Measurements from ENCODE around the gene PCDHGB2.
"Not testable (repeated sequence)": the region's sequence is repeated elsewhere in the genome, so short reads cannot be mapped to it uniquely, and the experiment has no call there.

Gene PCDHGB2

GRCh38 chr5:141362719-141363118 lies 2.9 kb downstream of the PCDHGB2 start:
- Mint-ChIP-seq H3K27ac (no peak overlapping the region), H3K4me3 (no peak overlapping the region), H3K9me3 (peaks cover 38% of the 10 kb centered on the region), H3K27me3 (peaks cover 63% of the 10 kb centered on the region), H3K4me1 (no peaks in the 10 kb centered on the region), H3K36me3 (peaks cover 12% of the 10 kb centered on the region)
- CTCF ChIA-PET = interaction anchor here (1.5 kb wide), 1 partner anchor 44 kb away, joined by 4 read pairs; no protein-coding TSS in a partner anchor
- no peak for DNase-seq

DNA sequence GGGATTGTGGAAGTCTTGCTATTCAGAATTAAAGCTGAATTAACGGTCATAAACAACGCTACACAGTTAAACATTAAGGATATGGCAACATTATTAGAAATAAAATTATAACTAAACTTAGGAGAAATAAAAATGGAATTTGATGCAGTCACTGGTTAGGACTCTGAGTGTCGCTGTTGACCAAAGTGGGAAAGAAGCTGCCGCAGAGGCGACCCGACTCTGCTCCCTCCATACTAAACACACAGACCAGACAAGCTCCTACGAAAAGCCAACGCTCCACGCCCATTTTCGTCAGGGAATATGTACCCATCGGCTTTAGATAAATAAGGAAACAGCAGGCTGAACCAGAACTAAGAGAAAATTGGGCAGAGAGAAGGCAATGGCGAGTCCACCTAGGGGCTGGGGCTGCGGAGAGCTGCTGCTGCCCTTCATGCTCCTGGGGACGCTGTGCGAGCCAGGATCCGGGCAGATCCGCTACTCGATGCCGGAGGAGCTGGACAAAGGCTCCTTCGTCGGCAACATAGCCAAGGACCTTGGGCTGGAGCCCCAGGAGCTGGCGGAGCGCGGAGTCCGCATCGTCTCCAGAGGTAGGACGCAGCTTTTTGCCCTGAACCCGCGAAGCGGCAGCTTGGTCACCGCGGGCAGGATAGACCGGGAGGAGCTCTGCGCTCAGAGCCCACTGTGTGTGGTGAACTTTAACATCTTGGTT lies 4.3 kb downstream of the PCDHGB2 start, which contains the start of gene PCDHGA5:
TSS of gene PCDHGA5 (plus strand) at position 211 of the 709 bp plus-strand sequence. CDS start at position 380, 169 bp downstream.
- DNase-seq = no peak
- Mint-ChIP-seq H3K4me1 (no peaks in the 10 kb centered on the region), H3K9me3 (peaks cover 38% of the 10 kb centered on the region), H3K27me3 (peaks cover 67% of the 10 kb centered on the region), H3K4me3 (no peak within 1 kb of the TSS), H3K36me3 (peaks cover 12% of the 10 kb centered on the region), H3K27ac (peak within 1 kb of the TSS; percentile 24)
- CTCF ChIA-PET = interaction anchor here (0.7 to 1.5 kb wide), 4 partner anchors 16 to 57 kb away, joined by 3 to 4 read pairs (median 3); partner anchors contain the start of genes PCDHGA1 and PCDHGA11

GRCh38 chr5:141366016-141366896 lies 6.5 kb downstream of the PCDHGB2 start:
- CTCF ChIA-PET = no interaction called here
- H3K9me3 Mint-ChIP-seq = peaks cover 34% of the 10 kb centered on the region
- no peak for DNase-seq
- peaks cover 2% of the 10 kb centered on the region for H3K4me1 Mint-ChIP-seq
- peaks cover 72% of the 10 kb centered on the region for H3K27me3 Mint-ChIP-seq
- no peak overlapping the region for H3K27ac Mint-ChIP-seq
- no peak overlapping the region for H3K4me3 Mint-ChIP-seq
- H3K36me3 Mint-ChIP-seq = peaks cover 8% of the 10 kb centered on the region

GRCh38 chr5:141369994-141370848 lies 10.4 kb downstream of the PCDHGB2 start, which contains the start of gene PCDHGB3:
TSS of gene PCDHGB3 (plus strand) at chr5:141370242. CDS start at chr5:141370395, 153 bp downstream.
- peak within 1 kb of the TSS; percentile 62 for H3K4me3 Mint-ChIP-seq
- peaks cover 4% of the 10 kb centered on the region for H3K4me1 Mint-ChIP-seq
- H3K27me3 Mint-ChIP-seq = peaks cover 74% of the 10 kb centered on the region
- H3K36me3 Mint-ChIP-seq = peaks cover 4% of the 10 kb centered on the region
- CTCF ChIA-PET = interaction anchor here (0.7 to 2.0 kb wide), 27 partner anchors 10 to 549 kb away, joined by 3 to 12 read pairs (median 3); partner anchors contain the start of genes PCDHA5, PCDHGA12, PCDHGB4 and PCDHGB5
- no peak within 1 kb of the TSS for H3K27ac Mint-ChIP-seq
- peaks cover 31% of the 10 kb centered on the region for H3K9me3 Mint-ChIP-seq
- peak; percentile 53 for DNase-seq

- DNase-seq = no peak
- peaks cover 70% of the 10 kb centered on the region for H3K27me3 Mint-ChIP-seq
- peaks cover 4% of the 10 kb centered on the region for H3K4me1 Mint-ChIP-seq
- peaks cover 4% of the 10 kb centered on the region for H3K36me3 Mint-ChIP-seq
- H3K27ac Mint-ChIP-seq = no peak overlapping the region
- H3K9me3 Mint-ChIP-seq = peaks cover 27% of the 10 kb centered on the region
- no peak overlapping the region for H3K4me3 Mint-ChIP-seq
- CTCF ChIA-PET = interaction anchor here (1.3 to 1.6 kb wide), 2 partner anchors 52 to 58 kb away, joined by 3 read pairs; partner anchors contain the start of genes PCDHGA12 and TAF7
Observed at GRCh38 chr5:141371572-141372475, 12.0 kb downstream of the PCDHGB2 start.

- no peak within 1 kb of the TSS for H3K27ac Mint-ChIP-seq
- peaks cover 67% of the 10 kb centered on the region for H3K27me3 Mint-ChIP-seq
- peaks cover 29% of the 10 kb centered on the region for H3K9me3 Mint-ChIP-seq
Observed at GRCh38 chr5:141373673-141374317, 14.0 kb downstream of the PCDHGB2 start, which contains the start of gene PCDHGA6. TSS of gene PCDHGA6 (plus strand) at chr5:141373891. CDS start at chr5:141374084, 193 bp downstream.

DNA sequence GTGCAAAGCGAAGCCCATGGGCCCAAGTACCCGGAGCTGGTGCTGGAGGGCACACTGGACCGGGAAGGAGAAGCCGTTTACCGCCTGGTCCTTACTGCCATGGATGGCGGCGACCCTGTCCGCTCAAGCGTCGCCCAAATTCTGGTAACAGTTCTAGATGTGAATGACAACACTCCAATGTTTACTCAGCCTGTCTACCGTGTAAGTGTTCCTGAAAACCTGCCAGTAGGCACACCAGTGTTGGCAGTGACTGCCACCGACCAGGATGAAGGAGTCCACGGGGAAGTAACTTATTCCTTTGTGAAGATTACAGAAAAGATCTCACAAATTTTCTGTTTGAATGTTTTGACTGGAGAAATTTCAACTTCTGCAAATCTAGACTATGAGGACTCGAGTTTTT lies 14.8 kb downstream of the PCDHGB2 start:
- Mint-ChIP-seq H3K27ac (no peak overlapping the region), H3K9me3 (peaks cover 29% of the 10 kb centered on the region), H3K4me3 (no peak overlapping the region), H3K36me3 (peaks cover 4% of the 10 kb centered on the region), H3K4me1 (peaks cover 4% of the 10 kb centered on the region), H3K27me3 (peaks cover 61% of the 10 kb centered on the region)
- no peak for DNase-seq
- CTCF ChIA-PET = interaction anchor here (1.0 to 1.6 kb wide), 4 partner anchors 22 to 139 kb away, joined by 3 to 6 read pairs (median 4); partner anchors contain the start of gene PCDHGA10

More at GRCh38 chr5:141373673-141374317, 14.0 kb downstream of the PCDHGB2 start, which contains the start of gene PCDHGA6:
- no peak for DNase-seq
- peaks cover 4% of the 10 kb centered on the region for H3K4me1 Mint-ChIP-seq
- CTCF ChIA-PET = interaction anchor here (1.0 to 1.7 kb wide), 6 partner anchors 17 to 140 kb away, joined by 3 to 6 read pairs (median 4); partner anchors contain the start of gene PCDHGA10
- peak within 1 kb of the TSS; percentile 12 for H3K4me3 Mint-ChIP-seq
- peaks cover 4% of the 10 kb centered on the region for H3K36me3 Mint-ChIP-seq

- H3K27ac Mint-ChIP-seq, H3K4me1 Mint-ChIP-seq, CTCF ChIA-PET, H3K36me3 Mint-ChIP-seq, DNase-seq, H3K4me3 Mint-ChIP-seq: not testable (repeated sequence)
- H3K9me3 Mint-ChIP-seq = peaks cover 29% of the 10 kb centered on the region
- peaks cover 56% of the 10 kb centered on the region for H3K27me3 Mint-ChIP-seq
Observed at GRCh38 chr5:141375444-141376155, 15.8 kb downstream of the PCDHGB2 start.

DNA sequence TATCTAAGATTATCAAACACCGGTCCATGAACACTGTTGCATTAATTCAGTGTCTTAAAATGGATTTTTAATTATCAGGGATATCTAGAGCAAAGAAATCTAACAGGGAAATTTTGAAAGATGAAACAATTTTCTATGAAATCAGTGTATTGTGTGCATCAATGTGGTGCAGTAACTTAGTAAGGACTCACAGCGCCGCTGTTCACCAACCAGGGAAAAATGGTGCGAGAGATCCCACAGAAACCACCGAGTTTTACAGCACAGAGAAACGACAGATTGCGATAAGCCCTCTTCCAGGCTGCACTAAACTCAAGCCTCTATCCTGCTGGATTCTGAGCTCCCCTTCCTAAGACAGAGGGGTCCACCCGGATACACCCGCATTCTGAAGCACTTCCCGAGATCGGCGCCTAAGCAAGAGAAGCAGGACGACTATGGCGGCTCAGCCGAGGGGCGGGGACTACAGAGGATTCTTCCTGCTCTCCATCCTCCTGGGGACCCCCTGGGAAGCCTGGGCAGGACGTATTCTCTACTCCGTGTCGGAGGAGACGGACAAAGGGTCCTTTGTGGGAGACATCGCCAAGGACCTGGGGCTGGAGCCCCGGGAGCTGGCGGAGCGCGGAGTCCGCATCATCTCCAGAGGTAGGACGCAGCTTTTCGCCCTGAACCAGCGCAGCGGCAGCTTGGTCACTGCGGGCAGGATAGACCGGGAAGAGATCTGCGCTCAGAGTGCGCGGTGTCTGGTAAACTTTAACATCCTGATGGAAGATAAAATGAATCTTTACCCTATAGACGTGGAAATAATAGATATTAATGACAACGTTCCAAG lies 22.9 kb downstream of the PCDHGB2 start, which contains the start of gene PCDHGA7:
TSS of gene PCDHGA7 (plus strand) at position 274 of the 826 bp plus-strand sequence. CDS start at position 432, 158 bp downstream.
- H3K4me1 Mint-ChIP-seq = no peaks in the 10 kb centered on the region
- H3K27me3 Mint-ChIP-seq = peaks cover 43% of the 10 kb centered on the region
- no peak within 1 kb of the TSS for H3K27ac Mint-ChIP-seq
- no peaks in the 10 kb centered on the region for H3K36me3 Mint-ChIP-seq
- CTCF ChIA-PET = interaction anchor here (1.1 kb wide), 1 partner anchor 38 kb away, joined by 3 read pairs; the partner anchor contains the start of gene PCDHGA11
- no peak for DNase-seq
- peak within 1 kb of the TSS; percentile 54 for H3K4me3 Mint-ChIP-seq
- H3K9me3 Mint-ChIP-seq = peaks cover 14% of the 10 kb centered on the region

DNA sequence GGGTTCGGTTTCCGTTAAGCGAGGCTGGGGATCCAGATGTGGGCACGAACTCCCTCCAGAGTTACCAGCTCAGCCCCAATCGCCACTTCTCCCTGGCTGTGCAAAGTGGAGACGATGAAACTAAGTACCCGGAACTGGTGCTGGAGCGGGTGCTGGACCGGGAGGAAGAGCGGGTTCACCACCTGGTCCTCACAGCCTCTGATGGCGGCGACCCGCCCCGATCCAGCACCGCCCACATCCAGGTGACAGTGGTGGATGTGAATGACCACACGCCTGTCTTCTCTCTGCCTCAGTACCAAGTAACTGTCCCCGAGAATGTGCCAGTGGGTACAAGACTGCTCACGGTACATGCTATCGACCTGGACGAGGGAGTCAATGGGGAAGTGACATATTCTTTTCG lies 23.6 kb downstream of the PCDHGB2 start:
- DNase-seq = no peak
- CTCF ChIA-PET = interaction anchor here (1.1 kb wide), 1 partner anchor 37 kb away, joined by 3 read pairs; the partner anchor contains the start of gene PCDHGA11
- Mint-ChIP-seq H3K9me3 (peaks cover 14% of the 10 kb centered on the region), H3K4me1 (no peaks in the 10 kb centered on the region), H3K4me3 (no peak overlapping the region), H3K27ac (no peak overlapping the region), H3K27me3 (peaks cover 46% of the 10 kb centered on the region), H3K36me3 (peaks cover under 1% of the 10 kb centered on the region)
